OCI-LY1 (cell line): ENCODE data around the gene ZNF316.
A peak's percentile ranks its signal among the peaks of the same experiment; 100 is the strongest.

Source experiments
- H2AFZ ChIP-seq: fragments of 200-600 bp; sonication (generic), shearing (Covaris generic); 2 replicates; pipeline ENCODE4 v1.6.0; 2014; ENCODE audit warnings: antibody characterized with exemption, mild to moderate bottlenecking, low read length
- H3F3A ChIP-seq: fragments of 200-600 bp; sonication (generic), shearing (Covaris generic); 2 replicates; pipeline ENCODE4 v1.6.0; 2014; ENCODE audit warnings: mild to moderate bottlenecking, antibody characterized with exemption, low read length, moderate library complexity; ENCODE audit not compliant: insufficient read depth
- H3K27ac ChIP-seq: fragments of 200-600 bp; sonication (generic); 2 replicates; pipeline ENCODE4 v1.5.1; 2014; ENCODE audit warnings: low read length, mixed run types, mild to moderate bottlenecking, low read depth; ENCODE audit not compliant: poor library complexity, severe bottlenecking
- H3K27me3 ChIP-seq: fragments of 200-600 bp; sonication (generic); 2 replicates; pipeline ENCODE4 v1.6.0; 2014; ENCODE audit warnings: antibody characterized with exemption, mild to moderate bottlenecking, low read length, moderate library complexity; ENCODE audit not compliant: insufficient read depth
- H3K36me3 ChIP-seq: fragments of 200-600 bp; sonication (generic); 2 replicates; pipeline ENCODE4 v1.6.1; 2014; ENCODE audit warnings: mild to moderate bottlenecking, antibody characterized with exemption, low read length, moderate library complexity, mixed read lengths; ENCODE audit not compliant: insufficient read depth
- H3K4me1 ChIP-seq: fragments of 200-600 bp; sonication (generic); 2 replicates; pipeline ENCODE4 v1.5.1; 2014; ENCODE audit warnings: mild to moderate bottlenecking, low read length, moderate library complexity; ENCODE audit not compliant: insufficient read depth, severe bottlenecking
- H3K4me2 ChIP-seq: fragments of 200-600 bp; sonication (generic), shearing (Covaris generic); 2 replicates; pipeline ENCODE4 v1.6.1; 2014; ENCODE audit warnings: low read length
- H3K4me3 ChIP-seq: fragments of 200-600 bp; sonication (generic); 2 replicates; pipeline ENCODE4 v1.5.1; 2014; ENCODE audit warnings: low read length, low read depth, mild to moderate bottlenecking, mixed read lengths; ENCODE audit not compliant: poor library complexity, severe bottlenecking
- H3K79me2 ChIP-seq: fragments of 200-600 bp; shearing (Covaris generic); 2 replicates; pipeline ENCODE4 v1.6.1; 2016; ENCODE audit warnings: mixed run types, low read length, mixed read lengths; ENCODE audit not compliant: insufficient read depth
- H3K9ac ChIP-seq: fragments of 200-600 bp; sonication (generic), shearing (Covaris generic); 2 replicates; pipeline ENCODE4 v1.6.1; 2014; ENCODE audit warnings: mild to moderate bottlenecking, low read length, mixed read lengths
- H3K9me2 ChIP-seq: fragments of 200-600 bp; sonication (generic), shearing (Covaris generic); 2 replicates; pipeline ENCODE4 v1.6.1; 2014; ENCODE audit warnings: low read depth, mild to moderate bottlenecking, low read length, mixed read lengths
- H3K9me3 ChIP-seq: fragments of 200-600 bp; shearing (Covaris generic); 2 replicates; pipeline ENCODE4 v1.6.1; 2014; ENCODE audit warnings: low read length, mixed read lengths
- H4K20me1 ChIP-seq: fragments of 200-600 bp; sonication (generic), shearing (Covaris generic); 2 replicates; pipeline ENCODE4 v1.6.0; 2016; ENCODE audit warnings: mild to moderate bottlenecking, low read length; ENCODE audit not compliant: insufficient read depth
- CTCF ChIP-seq: fragments of 200-600 bp; sonication (generic), shearing (Covaris generic); IDR thresholded peaks from 2 replicates; pipeline ENCODE4 v1.5.1; 2017; ENCODE audit warnings: mild to moderate bottlenecking, antibody characterized with exemption, low read length, moderate library complexity, mixed read lengths
- EZH2 ChIP-seq: fragments of 200-600 bp; sonication (generic), shearing (Covaris generic); IDR thresholded peaks from 2 replicates; pipeline ENCODE4 v1.8.0; 2017; ENCODE audit warnings: borderline replicate concordance, mixed run types, mild to moderate bottlenecking, antibody characterized with exemption, low read length, moderate library complexity, mixed read lengths

The ZNF316 gene

DNA sequence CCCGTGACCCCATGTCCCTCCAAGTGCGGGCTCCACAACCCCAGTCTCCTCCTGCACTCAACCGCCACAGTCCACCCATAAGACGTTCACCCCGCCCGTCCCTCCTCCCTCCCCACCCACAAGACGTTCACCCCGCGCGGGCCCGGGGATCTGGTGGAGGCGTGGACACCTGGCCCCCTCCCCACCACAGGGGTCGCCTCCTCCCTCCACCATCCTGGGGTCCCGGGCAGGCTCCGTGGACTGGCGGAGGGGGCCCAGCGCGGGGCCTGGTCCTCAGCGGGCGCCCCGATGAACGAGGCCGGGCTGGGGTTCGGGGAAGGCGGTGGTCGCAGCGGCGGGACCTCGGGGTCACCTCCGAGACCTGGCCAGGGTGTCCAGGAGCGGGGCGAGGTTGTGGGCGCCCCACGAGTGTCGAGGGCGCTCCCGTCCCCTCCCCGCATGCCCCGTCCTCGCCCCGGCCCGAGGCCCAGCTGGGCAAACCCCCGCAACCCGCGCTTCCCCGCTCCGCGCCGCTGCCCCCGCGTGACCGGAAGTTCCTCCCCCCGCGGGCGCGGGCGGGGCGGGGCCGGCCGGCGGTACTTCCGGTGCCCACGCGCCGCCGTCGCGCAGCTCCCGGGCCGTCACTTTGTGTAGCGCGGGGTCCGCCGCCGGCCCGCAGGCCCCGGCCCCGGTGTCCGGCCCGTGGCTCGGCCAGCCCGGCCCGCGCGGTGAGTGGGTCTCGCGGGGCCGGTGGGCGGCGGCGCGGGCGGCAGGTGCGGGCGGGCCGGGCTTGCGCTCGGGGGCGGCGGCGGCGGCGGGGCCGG lies at the start of gene ZNF316:
ZNF316 (plus strand) TSS at position 578 of the 803 bp plus-strand sequence. CDS start 5,092 bp downstream, outside the sequence.
- Histone ChIP-seq H3K79me2 (no peaks in the 10 kb centered on the region), H2AFZ (no peak within 1 kb of the TSS)

DNA sequence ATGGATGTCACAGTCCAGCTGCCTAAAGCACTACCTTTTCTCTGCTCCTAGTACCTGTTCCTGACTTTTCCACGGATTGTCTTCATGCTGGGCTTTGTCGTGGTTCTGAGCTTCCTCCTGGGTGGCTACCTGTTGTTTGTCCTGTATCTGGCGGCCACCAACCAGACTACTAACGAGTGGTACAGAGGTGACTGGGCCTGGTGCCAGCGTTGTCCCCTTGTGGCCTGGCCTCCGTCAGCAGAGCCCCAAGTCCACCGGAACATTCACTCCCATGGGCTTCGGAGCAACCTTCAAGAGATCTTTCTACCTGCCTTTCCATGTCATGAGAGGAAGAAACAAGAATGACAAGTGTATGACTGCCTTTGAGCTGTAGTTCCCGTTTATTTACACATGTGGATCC lies 48.6 kb upstream of the ZNF316 start:
- no peak overlapping the region for H3K27ac ChIP-seq

More for the DNA sequence above, at the start of gene ZNF316:
- Histone ChIP-seq H4K20me1 (no peaks in the 10 kb centered on the region), H3K9me3 (no peaks in the 10 kb centered on the region), H3K4me3 (peak within 1 kb of the TSS; percentile 71), H3K4me2 (peak within 1 kb of the TSS; percentile 85), H3K27ac (peak within 1 kb of the TSS; percentile 12), H3K9ac (peak within 1 kb of the TSS; percentile 77), H3K36me3 (peaks cover 29% of the 10 kb centered on the region), H3F3A (no peaks in the 10 kb centered on the region), H3K9me2 (no peaks in the 10 kb centered on the region), H3K27me3 (no peaks in the 10 kb centered on the region), H3K4me1 (peaks cover 17% of the 10 kb centered on the region)
- TF ChIP-seq EZH2 (no peak), CTCF (no peak)

DNA sequence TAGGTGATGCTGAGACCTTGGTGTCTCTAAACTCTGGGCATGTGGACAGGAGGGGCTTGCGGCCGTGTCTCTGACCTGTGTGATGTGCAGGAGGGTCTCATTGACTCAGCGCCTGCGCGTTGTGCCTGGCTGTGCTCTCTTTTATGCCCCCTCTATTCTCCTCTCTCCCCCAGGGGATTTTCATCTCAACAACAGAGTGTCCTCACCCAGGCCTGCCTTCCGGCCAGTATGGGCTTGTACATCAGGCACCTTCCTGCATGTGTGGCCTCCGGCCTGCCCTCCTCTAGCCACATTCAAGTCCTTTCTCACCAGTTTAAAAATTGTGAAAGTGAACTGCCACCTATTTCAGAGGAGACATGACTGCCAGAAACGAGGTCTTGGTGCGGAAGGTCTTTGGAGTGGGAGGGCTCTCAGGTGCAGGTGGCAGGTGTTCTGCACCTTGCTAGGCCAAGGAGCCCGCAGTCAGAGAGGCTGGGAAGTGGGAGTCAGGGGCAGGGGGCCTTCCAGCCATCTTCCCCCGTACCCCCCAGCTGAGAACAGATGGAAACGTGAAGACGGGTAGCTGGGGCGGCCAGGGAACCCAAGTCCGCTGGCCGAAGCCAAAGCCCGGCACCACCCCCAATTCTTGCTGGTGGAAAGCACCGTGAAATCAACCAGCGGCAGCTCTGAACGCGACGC lies 47.8 kb upstream of the ZNF316 start:
- Histone ChIP-seq H3K4me2 (peak overlapping the region; percentile 71), H3K79me2 (no peaks in the 10 kb centered on the region), H4K20me1 (no peaks in the 10 kb centered on the region), H3K4me3 (peak overlapping the region; percentile 50), H3K27me3 (no peaks in the 10 kb centered on the region), H3K9me3 (no peaks in the 10 kb centered on the region), H3K9me2 (no peaks in the 10 kb centered on the region), H3F3A (no peaks in the 10 kb centered on the region), H3K9ac (peak overlapping the region; percentile 70), H3K4me1 (peaks cover 19% of the 10 kb centered on the region), H2AFZ (0 out of 2 replicates have a peak overlapping the region, but pooled peaks have one; percentile 37), H3K36me3 (peaks cover 62% of the 10 kb centered on the region), H3K27ac (peak overlapping the region; percentile 68)
- TF ChIP-seq CTCF: no peak
- TF ChIP-seq EZH2: no peak

More for the DNA sequence above, 48.6 kb upstream of the ZNF316 start:
- Histone ChIP-seq H3K79me2 (no peaks in the 10 kb centered on the region), H3K4me3 (no peak overlapping the region), H3K36me3 (peaks cover 62% of the 10 kb centered on the region), H3K9ac (no peak overlapping the region), H3K9me3 (no peaks in the 10 kb centered on the region), H2AFZ (no peak overlapping the region), H3K27me3 (no peaks in the 10 kb centered on the region), H4K20me1 (no peaks in the 10 kb centered on the region), H3K4me1 (peaks cover 19% of the 10 kb centered on the region), H3F3A (no peaks in the 10 kb centered on the region), H3K9me2 (no peaks in the 10 kb centered on the region), H3K4me2 (no peak overlapping the region)
- TF ChIP-seq EZH2 (no peak), CTCF (no peak)
